ENCODE data around the gene CLASP2. TPM values are rescaled to one million over a fixed set of nuclear protein-coding genes. Genes with fewer than 3 reads are reported as not detected.

Gene CLASP2
- total and polyA plus RNA-seq, 8 donors, result 48.4 to 73.3 (median 61.6) TPM

- intact Hi-C loops (cut with DNase I), result no loop called here
- no peak for DNase-seq
- peaks cover 0 to 86% of the 10 kb centered on the region in 2 donors for H3K36me3 ChIP-seq
- no peak for ATAC-seq
- no peaks in the 10 kb centered on the region for H3K9me3 ChIP-seq
- H3K4me3 ChIP-seq, result no peak overlapping the region
- peaks cover 0 to under 1% of the 10 kb centered on the region in 2 donors for H3K4me1 ChIP-seq
- no peaks in the 10 kb centered on the region for H3K27me3 ChIP-seq
- TF ChIP-seq CTCF (IDR thresholded peaks at IDR 0.05), result no peak
- no peak overlapping the region for H3K27ac ChIP-seq
These were observed 115.2 kb downstream of the CLASP2 start for GRCh38 chr3:33602829-33603228.

GRCh38 chr3:33597257-33597689 lies 120.8 kb downstream of the CLASP2 start:
- peaks cover 0 to 7% of the 10 kb centered on the region in 2 donors for H3K4me1 ChIP-seq

GRCh38 chr3:33592999-33593398 lies 125.1 kb downstream of the CLASP2 start:
- peak; percentile 82 for ATAC-seq
- TF ChIP-seq CTCF (IDR thresholded peaks at IDR 0.05), result no peak
- intact Hi-C loops (cut with DNase I), result no loop called here

More at GRCh38 chr3:33597257-33597689, 120.8 kb downstream of the CLASP2 start:
- peaks cover 0 to 31% of the 10 kb centered on the region in 2 donors for H3K36me3 ChIP-seq
- H3K27ac ChIP-seq, result no peak overlapping the region
- no peaks in the 10 kb centered on the region for H3K9me3 ChIP-seq
- TF ChIP-seq CTCF (IDR thresholded peaks at IDR 0.05), result no peak
- ATAC-seq (peak; percentile 41), DNase-seq (no peak)
- no peaks in the 10 kb centered on the region for H3K27me3 ChIP-seq
- intact Hi-C loops (cut with DNase I), result no loop called here
- H3K4me3 ChIP-seq, result no peak overlapping the region

GRCh38 chr3:33590541-33590940 lies 127.5 kb downstream of the CLASP2 start:
- H3K36me3 ChIP-seq, result peaks cover 0 to 32% of the 10 kb centered on the region in 2 donors
- DNase-seq, result no peak
- H3K27me3 ChIP-seq, result no peaks in the 10 kb centered on the region
- intact Hi-C loops (cut with DNase I), result no loop called here
- H3K4me3 ChIP-seq, result no peak overlapping the region
- no peak for ATAC-seq
- no peak for TF ChIP-seq CTCF (IDR thresholded peaks at IDR 0.05)
- H3K4me1 ChIP-seq, result no peaks in the 10 kb centered on the region
- H3K27ac ChIP-seq, result no peak overlapping the region
- no peaks in the 10 kb centered on the region for H3K9me3 ChIP-seq

More at GRCh38 chr3:33592999-33593398, 125.1 kb downstream of the CLASP2 start:
- no peak overlapping the region for H3K27ac ChIP-seq
- no peak overlapping the region for H3K4me3 ChIP-seq
- peaks cover 0 to 23% of the 10 kb centered on the region in 2 donors for H3K36me3 ChIP-seq
- H3K27me3 ChIP-seq, result no peaks in the 10 kb centered on the region
- DNase-seq, result no peak
- H3K4me1 ChIP-seq, result peaks cover 0 to 7% of the 10 kb centered on the region in 2 donors
- no peaks in the 10 kb centered on the region for H3K9me3 ChIP-seq

- ATAC-seq (no peak), DNase-seq (no peak)
- intact Hi-C loops (cut with DNase I), result no loop called here
- H3K27me3 ChIP-seq, result no peaks in the 10 kb centered on the region
- no peaks in the 10 kb centered on the region for H3K9me3 ChIP-seq
- H3K4me1 ChIP-seq, result no peaks in the 10 kb centered on the region
- H3K36me3 ChIP-seq, result peaks cover 0 to 35% of the 10 kb centered on the region in 2 donors
- no peak overlapping the region for H3K4me3 ChIP-seq
- H3K27ac ChIP-seq, result no peak overlapping the region
- no peak for TF ChIP-seq CTCF (IDR thresholded peaks at IDR 0.05)
These were observed 131.7 kb downstream of the CLASP2 start for GRCh38 chr3:33586402-33586801.
